HG03097 (cell line): ENCODE data around the gene SLC45A2.
"Not testable (repeated sequence)": the region's sequence is repeated elsewhere in the genome, so short reads cannot be mapped to it uniquely, and the experiment has no call there.

Source experiments
- ATAC-seq: cut with Tn5 transposase; IDR thresholded peaks from one replicate; pipeline ENCODE4 v1.9.1; 2021; ENCODE audit not compliant: unreplicated experiment, low FRiP score

SLC45A2 gene

DNA sequence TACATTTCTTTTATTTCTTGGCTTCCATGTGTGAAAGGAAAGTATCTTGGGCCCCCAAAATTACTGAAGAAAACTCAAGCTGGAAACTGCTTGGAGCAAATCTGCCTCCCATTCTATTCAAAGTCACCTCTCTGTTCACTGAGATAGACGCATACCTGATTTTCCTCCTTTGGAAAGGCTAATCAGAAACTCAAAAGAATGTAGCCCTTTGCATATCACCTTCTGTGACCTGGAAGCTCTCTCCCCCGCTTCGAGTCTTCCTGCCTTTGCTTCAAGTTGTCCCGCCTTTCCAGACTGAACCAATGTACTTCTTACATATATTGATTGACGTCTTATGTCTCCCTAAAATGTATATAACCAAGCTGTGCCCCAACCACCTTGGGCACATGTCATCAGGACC is 53.4 kb downstream of the SLC45A2 start:
- ATAC-seq = no peak

DNA sequence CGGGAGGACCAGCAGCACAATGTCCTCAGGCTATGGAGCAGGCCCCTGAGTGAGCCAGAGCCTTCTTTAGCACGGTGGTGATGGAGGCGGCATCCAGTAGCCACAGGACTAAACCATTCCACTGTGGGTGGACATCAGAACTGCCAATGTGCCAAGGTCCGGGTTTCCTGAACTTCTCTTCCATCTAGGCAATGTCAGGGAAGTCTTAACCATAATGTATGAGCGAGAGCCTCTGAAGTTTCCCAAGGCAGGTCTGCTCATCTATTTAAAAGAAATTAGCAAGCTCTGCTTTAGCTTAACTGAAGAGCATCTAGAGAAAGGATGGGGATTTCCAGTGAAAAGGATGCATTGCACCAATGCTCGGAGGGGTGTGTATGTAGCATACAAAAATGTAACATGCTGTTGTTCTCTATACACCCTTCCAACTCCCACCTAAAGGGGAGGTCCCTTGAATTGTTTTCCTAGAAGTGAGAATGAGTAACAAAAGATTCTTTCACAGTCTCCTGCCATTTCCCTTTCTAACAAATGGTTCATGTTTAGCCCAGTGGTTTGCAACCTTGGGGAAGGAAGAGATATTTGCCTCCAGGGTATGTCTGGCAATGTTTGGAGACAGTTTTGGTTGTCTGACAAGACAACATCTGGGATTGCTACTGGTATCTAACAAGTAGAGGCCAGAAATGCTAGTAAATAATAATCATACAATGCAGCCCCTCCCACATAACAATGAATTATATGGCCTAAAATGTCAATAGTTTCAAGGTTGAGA is 54.4 kb downstream of the SLC45A2 start:
- no peak for ATAC-seq

DNA sequence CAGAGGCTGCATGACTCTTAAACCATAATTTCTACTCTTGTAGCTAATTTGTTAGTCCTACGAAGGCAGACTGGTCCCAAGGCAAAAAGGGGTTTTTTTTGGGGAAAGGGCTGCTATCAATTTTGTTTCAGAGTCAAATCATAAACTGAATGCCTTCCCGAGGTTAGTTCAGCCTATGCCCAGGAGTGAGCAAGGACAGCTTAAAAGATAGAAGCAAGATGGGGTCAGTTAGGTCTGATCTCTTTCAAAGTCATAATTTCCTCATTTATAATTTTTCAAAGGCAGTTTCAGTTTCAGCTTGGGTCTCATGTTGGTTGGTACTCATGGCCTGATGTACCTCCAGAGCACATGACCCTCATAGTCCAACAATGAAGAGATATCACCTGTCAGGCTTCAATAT is 56.2 kb downstream of the SLC45A2 start:
- no peak for ATAC-seq

DNA sequence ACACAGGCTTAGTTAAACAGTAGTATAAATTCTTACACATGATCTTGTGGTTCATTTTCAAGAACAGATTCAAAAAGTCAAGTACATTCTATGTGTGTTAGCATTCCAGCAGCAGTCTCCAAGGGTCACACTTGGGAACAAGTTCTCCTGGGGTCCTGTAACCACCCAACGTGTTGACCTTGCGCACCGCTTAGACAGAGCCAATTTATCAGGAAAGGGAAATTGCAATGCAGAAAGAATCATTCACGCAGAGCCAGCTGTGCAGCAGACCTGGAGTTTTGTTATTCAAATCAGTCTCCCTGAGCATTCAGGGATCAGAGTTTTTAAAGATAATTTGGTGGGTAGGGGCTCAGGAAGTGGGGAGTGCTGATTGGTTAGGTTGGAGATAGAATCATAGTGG is 56.8 kb downstream of the SLC45A2 start:
- no peak for ATAC-seq

DNA sequence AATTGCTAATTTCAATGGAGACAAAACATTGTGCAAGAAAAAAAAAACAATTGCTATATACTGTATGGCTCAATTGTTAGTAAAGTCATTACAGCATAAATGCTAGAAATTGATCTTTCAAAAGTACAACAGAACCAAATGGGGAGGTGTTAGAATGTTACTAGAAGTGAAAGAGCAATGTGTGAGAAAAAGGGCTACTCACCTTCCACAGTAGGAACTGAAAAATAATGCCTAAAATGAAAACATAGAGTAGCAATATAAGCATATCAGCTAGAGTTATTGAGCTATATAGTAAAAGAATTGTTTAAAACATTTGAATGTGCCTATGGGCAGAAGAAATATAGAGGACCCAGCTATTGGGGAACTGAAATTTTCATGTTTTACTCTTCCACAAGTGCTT is 59.2 kb downstream of the SLC45A2 start:
- no peak for ATAC-seq

DNA sequence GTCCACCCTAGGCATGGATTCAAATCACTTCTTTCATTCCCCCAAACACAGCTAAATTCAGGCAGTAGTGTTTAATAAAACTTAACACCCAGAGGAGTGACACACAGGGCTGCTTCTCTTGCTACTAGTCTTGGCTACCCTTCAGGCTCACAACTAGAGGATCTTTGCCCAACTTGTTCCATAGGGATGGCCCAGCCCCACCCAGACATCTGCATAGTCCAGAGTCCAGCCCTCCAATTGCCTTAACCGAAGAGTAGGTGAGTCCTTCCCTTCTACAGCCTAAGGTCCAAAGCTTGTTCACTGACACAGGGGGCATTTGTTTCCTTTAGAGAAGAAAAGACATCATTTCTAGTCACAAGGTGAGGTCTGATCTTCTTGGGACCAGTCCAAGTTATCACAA is 63.5 kb downstream of the SLC45A2 start:
- no peak for ATAC-seq

DNA sequence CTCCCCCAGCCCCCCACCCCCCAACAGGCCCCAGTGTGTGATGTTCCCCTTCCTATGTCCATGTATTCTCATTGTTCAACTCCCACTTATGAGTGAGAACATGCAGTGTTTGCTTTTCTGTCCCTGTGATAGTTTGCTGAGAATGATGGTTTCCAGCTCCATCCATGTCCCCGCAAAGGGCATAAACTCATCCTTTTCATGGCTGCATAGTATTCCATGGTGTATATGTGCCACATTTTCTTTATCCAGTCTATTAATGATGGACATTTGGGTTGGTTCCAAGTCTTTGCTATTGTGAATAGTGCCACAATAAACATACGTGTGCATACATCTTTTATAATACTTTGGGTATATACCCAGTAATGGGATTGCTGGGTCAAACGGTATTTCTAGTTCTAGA is 69.6 kb downstream of the SLC45A2 start:
- not testable (repeated sequence) for ATAC-seq

DNA sequence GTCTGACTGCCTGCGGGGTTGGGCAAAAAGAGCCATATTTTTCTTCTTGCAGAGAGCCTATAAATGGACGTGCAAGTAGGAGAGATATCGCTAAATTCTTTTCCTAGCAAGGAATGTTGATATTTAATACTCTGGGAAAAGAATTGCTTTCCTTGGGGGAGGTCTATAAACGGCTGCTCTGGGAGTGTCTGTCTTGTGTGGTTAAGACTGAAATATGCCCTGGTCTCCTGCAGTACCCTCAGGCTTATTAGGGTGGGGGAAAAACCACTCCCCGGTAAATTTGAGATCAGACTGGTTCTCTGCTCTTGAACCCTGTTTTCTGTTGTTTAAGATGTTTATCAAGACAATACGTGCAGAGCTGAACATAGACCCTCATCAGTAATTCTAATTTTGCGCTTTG is 78.2 kb downstream of the SLC45A2 start:
- ATAC-seq = not testable (repeated sequence)

DNA sequence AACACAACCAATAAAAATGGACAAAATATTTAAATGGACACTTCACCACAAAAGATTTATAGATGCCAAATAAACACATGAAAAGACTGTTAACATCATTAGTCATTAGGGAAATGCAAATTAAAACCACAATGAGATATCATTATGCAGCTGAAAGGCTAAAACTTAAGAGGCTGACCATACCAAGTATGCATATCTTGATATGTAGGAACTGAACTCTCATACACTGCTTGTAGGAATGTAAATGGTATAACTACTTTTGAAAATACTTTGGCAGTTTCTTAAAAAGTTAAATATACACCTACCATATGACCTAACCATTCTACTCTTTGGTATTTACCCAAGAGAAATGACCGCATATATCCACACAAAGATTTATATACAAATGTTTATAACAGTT is 79.1 kb downstream of the SLC45A2 start:
- ATAC-seq = no peak

DNA sequence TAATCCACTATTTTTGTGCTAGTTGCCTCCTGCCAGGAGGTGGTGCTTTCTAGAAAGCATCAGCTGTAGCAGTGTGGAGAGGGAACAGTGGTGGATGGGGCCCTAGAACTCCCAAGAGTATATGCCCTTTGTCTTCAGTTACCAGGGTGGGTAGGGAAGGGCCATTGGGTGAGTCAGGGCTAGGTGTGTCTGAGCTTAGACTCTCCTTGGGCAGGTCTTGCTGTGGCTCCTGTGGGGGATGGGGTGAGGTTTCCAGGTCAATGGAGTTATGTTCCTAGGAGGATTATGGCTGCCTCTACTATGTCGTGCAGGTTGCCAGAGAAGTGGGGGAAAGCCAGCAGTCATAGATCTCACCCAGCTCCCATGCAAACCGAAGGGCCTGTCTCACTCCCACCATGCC is 81.4 kb downstream of the SLC45A2 start:
- ATAC-seq = no peak

DNA sequence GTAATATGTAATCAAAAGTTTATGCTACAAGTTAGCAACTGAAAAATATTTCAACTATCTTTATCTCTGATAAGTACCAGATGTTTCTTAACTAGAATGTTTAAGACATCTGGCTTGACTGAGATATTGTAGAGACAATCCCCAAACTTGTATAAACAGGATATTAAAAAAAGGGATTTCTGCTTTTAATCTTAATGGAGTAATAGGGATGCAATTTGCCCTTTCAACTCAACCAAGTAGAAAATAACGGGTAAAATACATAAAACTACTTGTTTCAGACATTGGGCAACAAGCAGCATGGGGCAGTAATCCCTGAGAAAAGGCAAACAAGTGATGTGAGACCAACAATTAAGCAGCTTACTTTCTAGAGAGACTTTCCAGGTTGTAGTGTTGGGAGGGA is 83.3 kb downstream of the SLC45A2 start:
- ATAC-seq = no peak
